Ureter (tissue), 1 donor: ENCODE measurements around the gene MFSD1. TPM values are rescaled to one million over a fixed set of nuclear protein-coding genes. Genes with fewer than 3 reads are reported as not detected.
"Not testable (repeated sequence)": the region's sequence is repeated elsewhere in the genome, so short reads cannot be mapped to it uniquely, and the experiment has no call there.

Experiments
- DNase-seq: peaks from one replicate; pipeline ENCODE4 v3.0.0-alpha.2; 2020; ENCODE audit warnings: low spot score
- total RNA-seq: library from RNA; stranded (reverse); gene quantifications from one replicate; pipeline ENCODE4 v1.2.4, GENCODE V29; 2023
- donor health status: DM: yes; HTN: yes; CAD: no.

The MFSD1 gene
- total RNA-seq, 1 donor from 2014 or later, result 67.6 TPM

DNA sequence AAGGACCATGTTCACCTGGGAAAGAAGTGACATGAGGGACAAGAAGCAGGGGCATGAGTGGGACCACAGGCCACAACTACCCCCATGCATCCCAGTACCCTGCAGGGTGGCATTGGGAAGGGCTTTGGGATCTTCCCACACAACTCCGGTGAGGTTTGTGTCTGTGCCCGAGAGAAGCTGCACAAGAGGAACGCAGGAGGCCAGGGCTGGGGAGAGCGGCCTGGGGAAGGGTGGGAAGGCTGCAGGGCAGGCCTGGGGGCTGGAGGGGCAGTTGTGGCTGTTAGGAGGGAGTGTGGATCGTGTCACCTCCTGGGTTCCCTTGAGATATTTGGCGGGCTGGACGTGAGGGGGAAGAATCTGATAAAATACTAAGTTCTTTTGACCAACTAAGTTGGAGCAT, 25.3 kb upstream of the MFSD1 start:
- no peak for DNase-seq

DNA sequence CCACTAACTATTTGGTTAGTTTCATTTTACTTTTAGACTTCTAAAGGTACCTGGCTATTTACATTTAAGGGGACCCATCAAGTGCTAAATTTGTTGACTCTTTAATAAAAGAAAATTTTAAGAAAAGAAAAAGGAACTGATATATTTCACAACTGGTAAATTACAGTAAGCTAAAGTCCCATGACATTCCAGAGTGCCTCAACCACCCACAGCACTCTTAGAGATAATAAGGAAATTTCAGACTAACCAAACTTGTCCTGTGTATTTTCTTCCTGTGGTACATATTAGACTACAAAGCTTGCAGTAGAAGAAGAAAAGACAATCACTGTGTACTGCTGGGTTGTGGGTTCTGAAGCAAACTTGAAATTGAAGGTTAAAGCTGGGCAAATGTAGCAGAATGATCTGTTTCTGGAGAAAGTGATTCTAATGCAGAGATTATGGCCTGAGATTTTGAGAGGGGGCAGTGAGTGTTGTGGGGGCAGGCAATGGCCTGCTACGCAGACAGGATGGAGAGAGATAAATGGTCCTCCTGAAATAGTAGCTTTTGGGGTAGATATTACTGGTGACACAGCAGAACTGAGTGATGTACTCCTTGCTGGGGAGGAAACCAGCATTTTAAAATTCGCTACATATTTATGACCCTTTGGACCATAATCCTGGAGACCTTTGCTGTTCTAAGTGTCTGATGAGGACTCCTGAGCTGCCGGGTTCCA, 24.5 kb upstream of the MFSD1 start:
- no peak for DNase-seq

DNA sequence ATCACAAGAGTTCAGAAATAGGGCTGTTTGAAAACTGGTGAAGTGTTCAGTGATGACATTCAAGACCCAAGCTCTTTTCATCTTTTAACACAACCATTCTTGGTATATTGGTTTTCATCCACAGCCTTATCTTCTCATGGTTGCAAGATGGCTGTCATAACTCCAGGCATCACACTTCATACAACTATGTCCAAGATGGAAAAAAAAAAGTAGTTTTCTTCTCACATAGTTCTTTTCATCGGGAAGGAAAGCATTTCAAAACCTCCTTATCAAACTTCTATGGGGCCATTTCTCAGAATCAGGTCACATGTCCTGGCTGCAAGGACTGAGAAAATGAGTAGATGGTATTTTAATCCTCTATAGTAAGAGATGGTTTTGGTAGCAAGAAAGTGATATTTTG, 21.1 kb upstream of the MFSD1 start:
- DNase-seq, result no peak

DNA sequence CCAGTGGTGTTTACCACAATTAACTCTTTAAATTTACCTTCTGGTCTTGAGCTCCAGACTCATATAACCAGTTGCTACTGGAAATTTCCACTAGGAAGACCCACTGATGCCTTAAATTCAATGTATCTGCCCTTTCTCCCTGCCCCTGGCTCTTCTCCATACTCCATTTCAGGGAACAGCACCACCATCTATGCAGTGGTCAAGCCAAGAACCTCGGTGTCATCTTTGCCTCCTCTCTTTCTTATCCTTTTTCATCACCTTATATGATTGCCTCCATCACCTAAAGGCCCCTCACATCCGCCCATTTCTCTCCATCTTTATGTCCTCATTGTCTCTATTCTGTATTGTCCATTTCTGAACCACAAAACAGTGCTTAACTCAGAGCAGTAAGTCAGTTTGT, 20.7 kb upstream of the MFSD1 start:
- no peak for DNase-seq

DNA sequence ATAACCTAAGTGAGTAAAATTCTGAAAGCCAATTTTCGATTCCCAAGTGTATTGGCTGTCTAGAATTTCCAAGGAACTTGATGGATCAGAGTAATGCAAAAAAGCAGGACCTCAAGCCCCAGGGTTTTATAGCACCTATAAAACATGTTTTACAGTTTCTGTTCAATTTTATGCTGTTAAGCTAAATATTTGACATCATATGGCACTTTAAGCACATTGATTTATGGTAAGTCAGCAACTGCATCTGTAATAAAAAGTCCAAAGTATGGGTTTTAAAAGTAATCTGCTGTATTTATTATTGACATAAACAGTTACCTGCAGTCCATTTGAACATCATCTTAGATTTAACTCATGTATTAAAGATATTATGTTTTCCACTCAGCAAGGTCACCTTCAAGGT, 20.0 kb upstream of the MFSD1 start:
- no peak for DNase-seq

DNA sequence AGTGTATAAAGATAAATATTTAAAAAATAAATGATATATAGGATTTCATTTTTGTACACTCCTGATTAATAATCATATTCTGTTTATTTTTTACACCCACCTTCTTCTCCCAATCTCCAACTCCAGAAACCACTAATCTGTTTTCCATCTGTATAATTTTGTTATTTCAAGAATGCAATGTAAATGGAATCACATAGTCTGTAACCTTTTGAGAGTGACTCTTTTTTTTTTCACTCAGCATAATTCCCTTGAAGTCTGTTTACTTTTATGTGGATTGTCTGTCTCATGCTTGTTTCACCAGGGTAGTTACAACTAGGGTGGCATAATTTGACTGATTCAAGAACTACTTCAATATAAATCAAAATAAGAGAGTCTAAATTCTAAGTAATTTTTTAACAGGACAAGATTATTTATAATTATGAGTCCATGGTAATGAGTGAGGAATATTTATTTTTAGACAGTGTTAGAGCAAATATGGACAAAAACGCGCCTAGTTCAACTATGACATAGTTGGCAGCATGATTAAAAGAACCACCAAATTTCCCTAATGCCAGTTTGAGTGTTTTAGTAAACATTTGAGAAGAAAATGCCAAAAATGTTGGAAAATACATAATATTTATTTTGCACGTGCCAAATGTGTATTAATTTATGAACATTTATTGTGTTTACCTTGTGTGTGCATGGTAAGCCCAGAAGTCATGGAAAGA, 19.4 kb upstream of the MFSD1 start:
- DNase-seq, result no peak

DNA sequence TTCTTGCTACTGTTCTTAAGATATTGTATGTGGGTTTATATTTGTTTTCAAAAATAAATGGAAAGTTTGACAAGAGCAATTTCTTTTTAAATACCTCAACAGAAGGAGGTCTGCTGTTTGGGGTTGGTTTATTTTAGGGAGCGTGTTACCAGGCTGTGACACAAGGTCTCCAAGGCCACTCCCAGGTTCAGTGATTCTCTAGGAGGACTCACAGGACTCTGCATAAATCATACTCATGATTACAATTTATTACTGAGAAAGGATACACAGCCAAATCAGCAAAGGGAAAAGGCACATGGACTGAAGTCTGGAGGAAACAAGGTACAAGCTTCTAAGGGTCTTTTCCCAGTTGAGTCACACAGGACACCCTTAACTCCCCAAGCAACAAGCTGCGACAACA, 18.8 kb upstream of the MFSD1 start:
- no peak for DNase-seq

DNA sequence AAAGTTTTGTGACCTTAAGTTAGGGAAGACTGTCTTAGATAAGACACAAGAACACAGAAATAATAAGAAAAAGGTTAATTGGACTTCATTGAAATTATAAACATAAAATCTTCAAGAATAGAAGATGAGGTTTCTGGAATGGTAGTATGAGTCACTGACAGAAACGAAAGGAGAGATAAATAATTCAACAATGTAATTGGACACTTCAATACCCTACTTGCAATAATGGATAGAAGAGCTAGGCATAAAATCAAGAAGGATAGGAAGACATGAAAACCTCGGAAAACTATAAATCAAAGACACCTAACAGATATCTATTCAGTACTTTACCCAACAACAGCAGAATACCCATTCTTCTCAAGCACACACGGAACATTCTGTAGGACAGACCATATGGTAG, 15.9 kb upstream of the MFSD1 start:
- no peak for DNase-seq

DNA sequence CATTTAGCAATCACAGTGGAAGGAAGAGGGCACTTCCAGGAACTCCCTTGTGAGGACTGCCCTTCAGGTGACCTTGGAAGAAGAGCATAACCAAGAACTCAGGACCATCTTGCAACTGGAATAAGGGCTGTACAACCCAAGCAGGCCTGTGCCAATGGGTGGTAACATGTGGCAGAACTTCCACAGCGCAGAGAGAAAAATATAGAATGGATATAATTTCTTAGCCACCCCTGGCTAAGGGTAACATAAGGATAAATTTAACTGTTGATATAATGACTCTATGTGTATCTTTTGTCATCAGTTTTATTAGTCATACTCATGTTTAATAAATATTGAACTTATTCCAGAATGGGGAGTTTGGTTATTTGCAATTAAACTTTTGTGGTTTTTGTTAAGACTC, 13.4 kb upstream of the MFSD1 start:
- DNase-seq, result no peak

DNA sequence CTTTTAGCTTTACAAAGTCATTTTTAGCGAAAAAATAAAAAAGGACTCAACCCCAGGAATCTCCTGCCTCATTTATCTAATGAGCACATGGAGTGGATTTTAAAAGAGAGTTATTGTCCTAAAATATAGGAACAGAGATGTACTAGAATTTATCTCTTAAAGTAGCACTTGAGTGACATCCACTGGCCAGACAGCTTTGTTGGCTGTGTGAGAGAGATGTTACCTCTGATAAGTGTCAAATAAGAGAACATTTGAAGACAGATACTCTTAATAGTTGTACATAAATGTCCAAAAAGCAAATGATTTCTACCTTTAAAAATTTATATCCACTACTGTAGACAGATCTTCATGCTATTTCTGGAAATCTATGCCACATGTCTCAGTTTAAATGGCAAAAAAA, 12.3 kb upstream of the MFSD1 start:
- DNase-seq, result no peak

DNA sequence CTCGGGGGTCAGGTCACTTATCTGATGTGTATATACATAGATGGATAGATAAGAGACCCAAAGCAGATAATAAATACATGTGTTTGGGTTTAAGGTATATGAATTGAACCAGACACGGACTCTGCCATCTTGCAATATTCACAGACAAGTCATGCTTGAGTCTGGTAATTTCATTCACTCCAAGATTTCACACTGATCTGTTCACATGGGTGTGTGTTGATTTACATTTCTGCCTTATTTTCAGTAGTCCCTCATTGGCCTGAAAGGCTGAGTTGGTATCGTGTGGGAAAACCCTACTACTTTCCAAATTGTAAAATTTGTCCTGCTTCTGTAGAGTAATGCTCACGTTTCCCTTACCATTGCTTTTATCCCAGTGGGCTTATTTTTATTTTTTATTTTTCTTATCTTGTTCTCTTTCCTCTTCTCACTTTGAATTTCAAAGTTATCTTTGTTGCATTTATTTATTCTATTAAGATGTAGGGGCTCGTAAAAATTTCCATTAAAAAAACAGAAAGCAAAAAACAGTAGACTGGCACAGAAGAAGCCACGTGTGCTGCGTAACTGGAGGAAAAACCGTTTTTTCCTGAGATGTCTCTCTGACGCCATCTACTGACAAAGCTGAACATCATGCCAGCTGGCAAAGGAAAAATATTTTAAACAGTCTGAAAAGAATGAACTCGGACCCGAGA, 10.8 kb upstream of the MFSD1 start:
- no peak for DNase-seq

DNA sequence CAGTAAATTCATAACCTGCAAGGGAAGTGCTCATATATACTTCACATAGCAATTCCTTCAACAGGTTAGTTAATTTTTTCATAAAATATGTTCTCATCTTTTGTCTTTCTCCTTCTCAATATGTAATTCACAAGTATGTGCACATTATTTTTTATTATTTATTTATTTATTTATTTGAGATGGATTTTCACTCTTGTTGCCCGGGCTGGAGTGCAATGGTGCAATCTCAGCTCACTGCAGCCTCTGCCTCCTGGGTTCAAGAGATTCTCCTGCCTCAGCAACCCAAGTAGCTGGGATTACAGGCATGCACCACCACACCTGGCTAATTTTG, 10.3 kb upstream of the MFSD1 start:
- DNase-seq, result not testable (repeated sequence)

DNA sequence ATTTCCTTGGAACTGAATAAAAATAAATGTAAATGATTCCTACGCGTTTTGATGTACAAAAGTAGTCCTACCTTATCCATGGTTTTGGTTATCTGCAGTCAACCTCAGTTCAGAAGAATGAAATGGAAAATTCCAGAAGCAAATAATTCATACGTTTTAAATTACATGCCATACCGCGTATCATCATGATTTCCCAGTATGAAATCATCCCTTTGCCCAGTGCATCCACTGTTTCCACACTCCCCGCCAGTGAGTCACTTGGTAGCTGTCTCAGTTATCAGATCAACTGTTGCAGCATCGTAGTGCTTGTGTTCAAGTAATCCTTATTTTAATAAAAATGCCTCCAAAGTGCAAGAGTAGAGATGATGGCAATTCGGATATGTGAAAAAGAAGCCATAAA, 9.1 kb upstream of the MFSD1 start:
- DNase-seq, result no peak

DNA sequence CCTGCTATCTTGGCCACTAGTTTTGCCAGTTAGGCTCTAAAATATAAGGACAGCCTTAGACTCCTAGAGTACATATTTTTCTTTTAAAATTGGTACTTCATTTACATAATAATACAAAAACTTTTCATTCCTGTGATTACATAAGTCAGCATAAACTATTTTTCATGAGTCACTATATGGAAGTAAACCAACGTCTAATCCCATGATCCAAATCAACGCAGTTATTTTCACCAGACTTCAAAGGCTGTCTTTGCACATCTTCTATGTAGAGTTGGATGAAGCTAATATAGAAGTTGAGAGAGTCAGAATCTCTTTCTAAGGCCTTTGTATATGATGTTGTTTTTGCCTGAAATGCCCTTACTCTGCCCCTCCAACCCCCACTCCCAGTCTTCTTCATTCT, 7.6 kb upstream of the MFSD1 start:
- no peak for DNase-seq

DNA sequence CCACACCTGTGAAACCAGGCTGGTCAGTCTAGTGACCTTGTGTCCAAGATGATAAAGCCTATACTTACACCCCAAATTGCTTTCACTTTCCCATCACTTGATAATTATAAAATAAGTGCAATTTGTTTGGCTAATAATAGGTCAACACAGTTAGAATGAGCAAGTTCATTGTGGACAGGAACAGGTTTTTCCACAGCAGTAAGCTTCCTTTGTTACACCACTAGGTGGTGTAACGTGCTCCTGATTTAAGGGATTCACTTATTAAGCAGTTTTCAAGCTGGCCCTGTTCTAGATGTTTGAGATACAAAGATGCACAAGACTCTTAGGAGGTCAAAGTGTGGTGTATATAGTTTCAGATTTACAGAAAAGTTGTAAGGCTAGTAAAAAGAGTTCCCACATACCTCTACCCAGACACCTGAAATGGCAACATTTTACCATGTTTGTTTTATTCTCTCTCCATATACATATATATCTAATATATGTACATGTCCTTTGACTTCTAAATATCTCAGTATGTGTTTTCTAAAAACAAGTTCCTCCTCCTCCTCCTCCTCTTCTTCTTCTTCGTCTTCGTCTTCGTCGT, 6.8 kb upstream of the MFSD1 start:
- DNase-seq, result no peak

DNA sequence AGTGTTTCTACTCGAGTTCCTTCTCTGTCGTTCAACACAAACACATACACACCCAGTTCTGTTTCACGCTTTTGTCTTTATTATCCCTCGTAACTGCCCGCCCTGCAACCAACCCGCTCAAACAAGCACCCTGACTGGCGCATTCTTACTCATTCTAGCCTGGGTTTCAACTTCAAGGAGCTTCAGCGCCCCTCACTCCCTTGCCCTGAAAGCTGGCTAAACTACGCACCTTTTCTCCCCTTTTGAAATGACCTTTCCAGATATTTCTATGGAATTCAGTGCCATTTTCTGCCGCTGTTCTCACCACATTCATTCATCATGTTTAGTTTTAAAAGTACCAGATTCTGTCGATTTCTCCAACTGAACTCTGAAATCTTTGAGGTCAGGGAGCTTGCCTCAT, 653 bp upstream of the MFSD1 start:
- no peak for DNase-seq

DNA sequence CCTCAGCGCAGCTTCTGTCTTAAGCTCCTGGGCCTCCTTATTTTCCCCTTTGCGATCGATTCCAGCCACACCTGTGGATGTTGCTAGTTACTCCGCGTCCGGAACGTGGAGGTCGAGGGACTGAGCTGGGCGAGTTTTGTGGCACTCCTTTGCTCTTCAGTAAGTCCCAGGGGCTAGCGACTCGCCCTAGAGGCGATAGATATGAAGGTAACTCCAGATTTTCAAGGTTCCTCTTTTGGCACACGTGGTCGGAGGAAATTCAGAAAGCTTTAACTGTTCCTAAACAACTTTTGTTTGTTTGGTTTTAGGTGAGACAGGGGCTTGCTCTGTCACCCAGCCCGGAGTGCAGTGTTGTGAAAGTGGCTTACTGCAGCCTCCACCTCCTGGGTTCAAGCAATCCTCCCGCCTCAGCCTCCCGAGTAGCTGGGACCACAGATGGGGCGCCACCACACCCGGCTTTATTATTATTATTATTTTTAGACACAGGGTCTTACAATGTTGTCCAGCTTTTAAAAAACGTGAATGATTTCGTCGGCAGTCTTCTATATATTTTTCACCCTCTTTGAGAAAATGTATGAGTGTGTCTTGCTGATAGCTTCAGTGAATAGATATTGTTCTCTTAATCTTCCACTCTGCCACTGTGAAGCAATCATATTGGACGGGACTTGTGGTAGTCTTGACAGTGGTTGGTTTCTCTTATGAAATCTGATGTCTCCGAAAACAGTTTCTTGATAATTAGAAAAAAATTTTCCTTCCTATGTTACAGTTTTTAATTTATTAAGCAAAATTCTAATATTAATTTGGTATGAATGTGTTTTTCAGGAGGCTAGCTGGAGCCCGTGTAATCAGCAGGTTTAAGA, 785 bp downstream of the MFSD1 start:
- no peak for DNase-seq

DNA sequence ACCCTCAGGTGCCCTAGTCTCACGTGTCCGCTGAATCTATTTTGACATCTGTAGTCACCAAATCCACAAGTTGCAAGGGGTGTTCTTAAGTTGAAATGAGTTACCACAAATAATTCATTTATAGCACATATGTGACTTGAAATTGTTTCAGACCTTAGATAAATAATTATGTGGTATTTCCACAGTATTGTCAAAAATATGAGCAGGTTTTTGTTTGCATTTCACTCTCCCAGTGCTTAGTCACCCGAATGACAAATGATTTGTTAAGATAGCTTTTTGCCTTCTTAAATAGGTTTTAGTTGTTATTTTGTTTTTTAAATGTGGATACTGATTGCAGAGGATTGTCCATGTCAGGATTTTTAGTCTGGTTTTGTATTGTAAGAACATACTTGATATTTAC, 2.6 kb downstream of the MFSD1 start:
- DNase-seq, result no peak

DNA sequence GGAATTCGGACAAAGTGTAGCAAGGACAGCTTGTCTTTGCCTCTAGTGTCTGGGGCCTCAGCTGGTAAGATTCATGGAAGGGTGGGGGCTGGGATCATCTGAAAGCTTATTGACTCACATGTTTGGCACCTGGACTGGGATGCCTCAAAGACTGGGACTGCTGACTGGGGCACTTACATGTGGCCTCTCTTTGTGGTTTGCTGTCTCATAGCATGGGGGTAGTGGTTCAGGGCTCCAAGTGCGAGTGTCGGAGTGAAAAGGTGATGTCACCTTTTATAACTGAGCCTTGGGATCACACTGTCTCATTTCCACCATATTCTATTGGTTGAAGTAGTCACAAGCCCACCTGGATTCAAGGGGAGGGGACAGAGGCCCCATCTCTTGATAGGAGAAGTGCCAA, 6.8 kb downstream of the MFSD1 start:
- no peak for DNase-seq

DNA sequence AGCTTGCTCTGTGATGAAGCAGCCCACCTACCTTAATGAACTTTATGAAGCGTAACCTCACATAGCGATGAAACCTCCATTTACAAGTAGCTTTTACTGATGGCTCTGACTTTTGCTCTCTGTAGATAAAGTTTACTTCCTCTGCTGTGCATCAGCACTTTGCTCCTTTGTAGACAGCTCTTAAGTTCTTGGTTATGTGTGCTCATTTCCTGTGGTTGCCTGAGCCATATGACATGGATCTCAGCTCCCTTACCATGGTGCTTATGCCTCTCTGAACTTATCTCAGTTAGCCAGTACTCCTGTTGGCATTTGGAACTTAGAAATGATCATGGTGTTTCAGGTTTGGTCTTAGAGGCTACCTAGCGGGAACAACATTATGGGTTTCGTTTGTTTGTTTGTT, 7.8 kb downstream of the MFSD1 start:
- DNase-seq, result no peak

DNA sequence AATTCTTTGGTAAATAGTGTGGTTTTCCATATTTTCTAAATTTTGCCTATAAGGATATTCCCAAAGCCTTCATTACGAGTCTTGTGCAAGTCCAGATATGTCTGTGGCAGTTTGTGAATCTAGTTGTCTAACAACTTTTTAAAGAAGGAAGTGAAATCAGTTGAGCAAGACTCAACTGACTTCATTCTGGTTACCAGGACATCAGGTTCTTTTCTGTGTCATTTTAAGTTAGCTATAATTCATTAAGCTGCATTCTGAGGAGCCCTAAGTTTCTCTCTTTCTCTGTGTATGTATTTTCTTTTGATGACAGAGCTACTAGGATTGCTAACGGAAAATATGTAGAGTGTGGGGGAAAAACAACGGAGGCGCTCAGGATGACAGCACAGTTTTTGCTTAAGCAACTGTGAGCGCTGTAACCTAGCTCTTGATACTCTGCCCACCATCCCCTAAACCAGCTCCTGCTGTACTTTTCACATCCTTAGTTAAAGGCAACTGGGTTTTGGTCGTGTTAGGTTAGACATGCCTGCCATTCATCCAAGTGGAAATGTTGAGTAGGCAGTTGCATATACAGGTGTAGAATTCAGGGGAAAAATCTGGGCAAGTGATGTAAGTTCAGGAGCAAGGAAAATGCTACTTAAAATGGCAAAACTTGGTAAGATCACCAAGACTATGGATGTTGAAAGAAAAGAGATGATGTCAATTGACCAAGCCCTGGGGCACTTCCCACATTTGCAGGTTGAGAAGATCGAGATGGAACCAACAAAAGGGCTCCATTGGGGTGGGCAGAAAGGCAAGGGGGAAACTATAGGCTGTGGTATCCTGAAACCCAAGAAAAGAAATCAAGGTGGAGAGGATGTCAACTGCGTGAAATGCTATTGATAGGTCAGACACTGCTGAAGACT, 9.2 kb downstream of the MFSD1 start:
- no peak for DNase-seq
